ENCODE results near the gene PPFIA1. TPM values are rescaled to one million over a fixed set of nuclear protein-coding genes. Genes with fewer than 3 reads are reported as not detected.

The PPFIA1 gene
- total and polyA plus RNA-seq, 2 of the 8 experiments (the other 6 are each of a cell fraction or from before 2014, with no cell fraction given), result 44.3 to 73.5 TPM

DNA sequence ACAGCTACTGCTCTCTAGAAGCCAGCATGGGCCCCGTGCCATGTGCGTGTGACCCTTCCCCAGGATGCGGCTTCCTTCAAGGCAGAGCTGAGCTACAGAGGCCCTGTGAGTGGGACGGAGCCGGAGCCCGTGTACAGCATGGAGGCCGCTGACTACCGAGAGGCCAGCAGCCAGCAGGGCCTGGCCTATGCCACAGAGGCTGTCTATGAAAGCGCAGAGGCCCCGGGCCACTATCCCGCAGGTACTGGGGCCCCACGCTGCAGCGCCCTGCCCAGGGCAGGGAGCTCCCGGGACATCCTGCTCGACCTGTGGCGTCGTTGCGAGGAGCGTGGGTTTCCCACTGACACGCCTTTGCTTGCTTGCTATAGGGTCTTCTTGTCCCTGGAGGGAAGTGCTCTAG is 162.5 kb downstream of the PPFIA1 start:
- POLR2A ChIA-PET (ENCODE audit: partially characterized antibody), result interaction anchor here (0.9 to 1.3 kb wide), 2 partner anchors 9 to 33 kb away, joined by 3 read pairs; no protein-coding TSS in a partner anchor
- Histone ChIP-seq H3K23me2 (ENCODE audit: low read depth, low read length) (no peaks in the 10 kb centered on the region), H4K91ac (replicated peaks; ENCODE audit: insufficient read length, low read length) (no peak overlapping the region), H4K5ac (ENCODE audit: insufficient read length, low read depth, low read length) (no peak overlapping the region), H3K4ac (replicated peaks; ENCODE audit: insufficient read length, low read depth, low read length) (no peak overlapping the region), H3K79me2 (ENCODE audit: control insufficient read depth in 1 of 2, insufficient read depth in 2 of 2, low read length in 2 of 2) (no peaks in the 10 kb centered on the region), H4K20me1 (replicated peaks in 1 of 2; ENCODE audit: control insufficient read depth in 1 of 2, insufficient read depth in 2 of 2, low read length in 2 of 2) (peaks cover 12 to 32% of the 10 kb centered on the region in 2 experiments), H3K4me1 (replicated peaks in 1 of 4; ENCODE audit: control insufficient read depth in 3 of 4, insufficient read depth in 4 of 4, low read length in 3 of 4) (peaks cover 0 to 3% (median 0%) of the 10 kb centered on the region in 4 experiments; a peak in 1 of 7 replicates), H2BK20ac (ENCODE audit: low read length) (no peak overlapping the region), H3K9ac (replicated peaks in 1 of 4; ENCODE audit: extremely low read depth in 1 of 4, low read depth in 3 of 4, low read length in 3 of 4) (no peak overlapping the region), H2AK5ac (ENCODE audit: low read depth, low read length) (no peak overlapping the region), H3K27me3 (replicated peaks in 1 of 4; ENCODE audit: control insufficient read depth in 3 of 4, extremely low read depth in 1 of 4, insufficient read depth in 3 of 4, low read length in 3 of 4) (no peaks in the 10 kb centered on the region), H2BK12ac (ENCODE audit: low read depth, low read length) (no peak overlapping the region), H2BK15ac (ENCODE audit: low read length) (no peak overlapping the region), H3K56ac (replicated peaks; ENCODE audit: insufficient read length, low read depth, low read length) (no peak overlapping the region), H3K27ac (ENCODE audit: low read depth, low read length) (no peak overlapping the region), H2BK5ac (ENCODE audit: low read depth, low read length) (no peak overlapping the region), H3K79me1 (ENCODE audit: low read depth, low read length) (no peaks in the 10 kb centered on the region), H3K14ac (ENCODE audit: insufficient read length) (no peak overlapping the region), H2AFZ (ENCODE audit: low read length) (no peak overlapping the region), H4K8ac (ENCODE audit: extremely low read depth, insufficient read depth, low read length) (no peak overlapping the region), H2BK120ac (replicated peaks; ENCODE audit: low read depth, low read length) (no peak overlapping the region), H3K4me2 (ENCODE audit: insufficient read depth in 1 of 2, low read depth in 2 of 2, low read length in 2 of 2) (no peak overlapping the region), H3K18ac (ENCODE audit: extremely low read depth, low read length) (no peak overlapping the region), H3K4me3 (ENCODE audit: extremely low read depth in 1 of 4, insufficient read depth in 2 of 4, low read depth in 3 of 4, low read length in 4 of 4) (no peak overlapping the region), H3K23ac (ENCODE audit: insufficient read length) (no peak overlapping the region), H3K9me3 (ENCODE audit: insufficient read depth in 2 of 2, low read depth in 1 of 2, low read length in 1 of 2) (no peaks in the 10 kb centered on the region), H3K36me3 (ENCODE audit: control insufficient read depth in 2 of 4, insufficient read depth in 4 of 4, low read length in 3 of 4) (peaks cover 27 to 87% (median 77%) of the 10 kb centered on the region in 4 experiments)
- WGBS, 2 experiments (ENCODE audit: extremely low coverage in 1 of 2, insufficient coverage in 1 of 2, insufficient read length in 1 of 2, insufficient replicate concordance in 2 of 2, low coverage in 1 of 2, low lambda C conversion rate in 2 of 2, missing lambda C conversion rate in 1 of 2), result 94% methylated on average over 20 of the region's 20 CpGs; no CpG with 5 or more reads in 1 of the 2 experiments
- DNase-seq (ENCODE audit: low read depth in 1 of 2, low spot score in 2 of 2) (no peak), FAIRE-seq (no peak)
- CTCF ChIA-PET (ENCODE audit: partially characterized antibody), result interaction anchor here (0.7 kb wide), 1 partner anchor 48 kb away, joined by 3 read pairs; no protein-coding TSS in a partner anchor
- TF ChIP-seq BRCA1 (IDR thresholded peaks at IDR 0.05; ENCODE audit: low read depth, low read length) (no peak), EP300 (IDR thresholded peaks at IDR 0.05; ENCODE audit: borderline replicate concordance in 1 of 2, low read depth in 2 of 2, low read length in 2 of 2) (no peak), GTF2F1 (IDR thresholded peaks at IDR 0.05; ENCODE audit: borderline replicate concordance, low read depth, low read length) (no peak), MAFK (IDR thresholded peaks at IDR 0.05; ENCODE audit: low read depth, low read length) (no peak), SIN3A (conservative IDR thresholded peaks at IDR 0.05 in 1 of 2, IDR thresholded peaks at IDR 0.05 in 1 of 2; ENCODE audit: low read depth in 1 of 2, low read length in 2 of 2) (no peak), JUN (IDR thresholded peaks at IDR 0.05; ENCODE audit: low read depth, low read length) (no peak), KDM1A (IDR thresholded peaks at IDR 0.05; ENCODE audit: borderline replicate concordance, low read length) (no peak), RBBP5 (IDR thresholded peaks at IDR 0.05; ENCODE audit: borderline replicate concordance, low read depth, low read length) (no peak), JUND (IDR thresholded peaks at IDR 0.05; ENCODE audit: low read length) (no peak), TAF1 (IDR thresholded peaks at IDR 0.05; ENCODE audit: low read depth, low read length) (no peak), EZH2 (IDR thresholded peaks at IDR 0.05; ENCODE audit: low read depth, low read length, severe bottlenecking) (no peak), SP2 (IDR thresholded peaks at IDR 0.05; ENCODE audit: low read length) (no peak), ASH2L (IDR thresholded peaks at IDR 0.05; ENCODE audit: low read length) (no peak)
- TF ChIP-seq, protein P1, sequence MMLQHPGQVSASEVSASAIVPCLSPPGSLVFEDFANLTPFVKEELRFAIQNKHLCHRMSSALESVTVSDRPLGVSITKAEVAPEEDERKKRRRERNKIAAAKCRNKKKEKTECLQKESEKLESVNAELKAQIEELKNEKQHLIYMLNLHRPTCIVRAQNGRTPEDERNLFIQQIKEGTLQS (IDR thresholded peaks at IDR 0.05; ENCODE audit: insufficient read depth, low read depth, low read length), result no peak

Measured in H1 (cell line).